ENCODE data around the gene SLC10A6. TPM values are rescaled to one million over a fixed set of nuclear protein-coding genes. Genes with fewer than 3 reads are reported as not detected.

The SLC10A6 gene
- total RNA-seq, 2 experiments from 2014 or later: not detected

GRCh38 chr4:86791126-86791525 lies 58.1 kb downstream of the SLC10A6 start:
- no peaks in the 10 kb centered on the region for H3K4me1 Mint-ChIP-seq

GRCh38 chr4:86788826-86789225 lies 60.4 kb downstream of the SLC10A6 start:
- Mint-ChIP-seq H3K4me3 (no peak overlapping the region), H3K9me3 (ENCODE audit: low read depth) (no peaks in the 10 kb centered on the region), H3K27ac (no peak overlapping the region), H3K27me3 (no peaks in the 10 kb centered on the region), H3K36me3 (no peaks in the 10 kb centered on the region), H3K4me1 (no peaks in the 10 kb centered on the region)
- DNase-seq (no peak), ATAC-seq (no peak)
- CTCF ChIA-PET: no interaction called here

More at GRCh38 chr4:86791126-86791525, 58.1 kb downstream of the SLC10A6 start:
- no peak overlapping the region for H3K4me3 Mint-ChIP-seq
- no peaks in the 10 kb centered on the region for H3K27me3 Mint-ChIP-seq
- DNase-seq (no peak), ATAC-seq (no peak)
- no peak overlapping the region for H3K27ac Mint-ChIP-seq
- no peaks in the 10 kb centered on the region for H3K36me3 Mint-ChIP-seq
- H3K9me3 Mint-ChIP-seq (ENCODE audit: low read depth): no peaks in the 10 kb centered on the region
- CTCF ChIA-PET: no interaction called here

DNA sequence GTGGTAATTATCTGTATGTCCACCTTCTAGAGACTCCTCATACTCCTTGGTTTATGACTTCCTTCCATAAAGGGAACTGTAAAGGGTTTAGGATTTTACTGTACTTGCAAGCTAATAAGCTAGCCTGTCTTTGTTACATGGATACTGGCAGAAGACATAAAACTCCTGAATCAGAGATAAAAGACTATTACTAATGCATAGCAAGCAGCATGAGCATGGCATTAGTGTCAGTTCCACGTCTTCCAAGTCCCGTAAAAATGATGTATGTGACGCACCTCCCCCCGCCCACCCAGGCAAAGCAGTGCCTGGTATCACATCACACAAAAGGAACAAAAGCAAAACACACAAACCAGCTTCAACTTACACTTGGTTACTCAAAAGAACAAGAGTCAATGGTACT lies 71.0 kb downstream of the SLC10A6 start:
- DNase-seq (no peak), ATAC-seq (no peak)
- CTCF ChIA-PET: no interaction called here
- no peaks in the 10 kb centered on the region for H3K4me1 Mint-ChIP-seq
- no peaks in the 10 kb centered on the region for H3K36me3 Mint-ChIP-seq
- no peaks in the 10 kb centered on the region for H3K27me3 Mint-ChIP-seq
- no peak overlapping the region for H3K4me3 Mint-ChIP-seq
- no peak overlapping the region for H3K27ac Mint-ChIP-seq
- H3K9me3 Mint-ChIP-seq (ENCODE audit: low read depth): no peaks in the 10 kb centered on the region

DNA sequence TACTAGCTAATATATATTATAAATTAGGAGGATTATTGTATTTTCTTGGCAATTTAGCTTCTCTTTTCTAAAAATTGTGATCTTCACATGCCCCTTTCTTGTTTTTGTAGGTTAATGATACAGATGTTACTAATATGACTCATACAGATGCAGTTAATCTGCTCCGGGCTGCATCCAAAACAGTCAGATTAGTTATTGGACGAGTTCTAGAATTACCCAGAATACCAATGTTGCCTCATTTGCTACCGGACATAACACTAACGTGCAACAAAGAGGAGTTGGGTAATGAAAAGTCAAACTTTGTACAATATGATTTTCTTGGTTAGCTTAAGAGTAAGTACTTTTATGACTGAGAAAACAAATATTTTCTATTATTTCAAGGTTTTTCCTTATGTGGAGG lies 74.1 kb downstream of the SLC10A6 start:
- H3K27ac Mint-ChIP-seq: no peak overlapping the region
- H3K4me3 Mint-ChIP-seq: no peak overlapping the region
- ATAC-seq (no peak), DNase-seq (no peak)
- H3K4me1 Mint-ChIP-seq: no peaks in the 10 kb centered on the region
- H3K27me3 Mint-ChIP-seq: no peaks in the 10 kb centered on the region
- CTCF ChIA-PET: no interaction called here
- no peaks in the 10 kb centered on the region for H3K9me3 Mint-ChIP-seq (ENCODE audit: low read depth)
- no peaks in the 10 kb centered on the region for H3K36me3 Mint-ChIP-seq

Other genes with a start within 250 kb of the SLC10A6 start
- gene C4orf36, start 43.0 kb upstream of the SLC10A6 start, total RNA-seq: not detected
- 10 to 100 TPM; 42.3 to 67.5 TPM for gene AFF1, start 85.6 kb upstream of the SLC10A6 start, total RNA-seq

All from activated CD8-positive, alpha-beta memory T cell treated with anti-CD3 and anti-CD28 coated beads, Interleukin-2, amount 10 ng/mL, durations not matched to agents 7 days and 5 days (primary cell).